GM21423 (cell line): ENCODE data around the gene ST3GAL6.
"Not testable (repeated sequence)": the region's sequence is repeated elsewhere in the genome, so short reads cannot be mapped to it uniquely, and the experiment has no call there.

Source experiments
- ATAC-seq: cut with Tn5 transposase; IDR thresholded peaks from one replicate; pipeline ENCODE4 v1.9.1; 2021; ENCODE audit warnings: mild to moderate bottlenecking, moderate library complexity; ENCODE audit not compliant: unreplicated experiment

The ST3GAL6 gene

GRCh38 chr3:98799479-98799878, 36.3 kb downstream of the ST3GAL6 start:
- no peak for ATAC-seq

DNA sequence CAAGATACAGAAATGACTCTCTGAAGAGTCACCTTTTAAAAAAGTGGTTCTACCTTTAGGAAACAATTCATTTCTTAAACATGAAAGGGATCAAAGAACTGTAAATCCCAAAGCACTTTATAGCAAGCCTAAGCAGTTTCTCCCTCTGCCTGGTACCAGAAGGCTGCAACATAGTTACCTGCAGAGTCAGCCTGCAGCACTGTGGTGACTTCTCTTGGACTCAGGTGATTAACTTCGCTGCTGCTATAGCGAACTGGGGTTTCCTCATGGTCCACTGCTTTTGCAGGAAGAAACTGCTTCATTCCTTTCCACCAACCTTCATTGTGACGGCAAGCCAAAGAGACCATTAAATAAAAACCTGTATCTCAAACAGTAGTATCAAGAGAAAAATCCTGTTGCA, 37.3 kb downstream of the ST3GAL6 start:
- ATAC-seq = no peak

DNA sequence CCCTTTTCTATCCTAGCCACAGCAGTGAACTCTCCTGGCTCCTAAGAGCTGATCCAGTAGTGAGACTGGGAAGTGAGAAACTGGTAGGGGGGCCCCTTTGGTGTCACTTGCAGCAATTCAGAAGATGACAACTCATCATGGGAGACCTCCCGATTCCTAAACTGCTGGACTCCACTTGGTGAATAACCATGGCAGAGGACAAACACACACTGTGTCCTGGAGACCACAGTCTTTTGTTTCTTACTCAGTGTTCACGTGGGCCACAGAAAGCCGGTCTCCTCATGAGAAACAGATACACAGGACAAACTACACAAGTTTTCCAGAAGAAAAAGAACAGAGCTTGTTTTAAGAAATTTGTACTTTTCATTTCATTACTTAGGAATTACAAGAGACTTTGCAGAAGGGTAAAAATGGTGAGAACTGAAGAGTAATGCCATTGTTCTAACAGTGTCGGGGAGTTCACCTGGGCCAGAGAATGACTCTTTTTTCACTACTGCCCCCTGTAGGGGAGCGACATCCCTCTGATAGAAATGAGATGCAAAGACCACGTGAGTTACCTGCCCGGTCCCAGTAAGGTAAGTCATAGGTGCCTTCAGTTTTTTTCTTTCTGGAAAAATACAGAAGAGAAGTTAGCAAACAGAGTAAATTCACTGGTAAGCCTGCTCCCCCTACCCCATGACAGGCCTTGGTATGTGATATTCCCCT, 38.1 kb downstream of the ST3GAL6 start:
- no peak for ATAC-seq

- ATAC-seq = no peak
Observed at GRCh38 chr3:98805571-98805970, 42.4 kb downstream of the ST3GAL6 start.

DNA sequence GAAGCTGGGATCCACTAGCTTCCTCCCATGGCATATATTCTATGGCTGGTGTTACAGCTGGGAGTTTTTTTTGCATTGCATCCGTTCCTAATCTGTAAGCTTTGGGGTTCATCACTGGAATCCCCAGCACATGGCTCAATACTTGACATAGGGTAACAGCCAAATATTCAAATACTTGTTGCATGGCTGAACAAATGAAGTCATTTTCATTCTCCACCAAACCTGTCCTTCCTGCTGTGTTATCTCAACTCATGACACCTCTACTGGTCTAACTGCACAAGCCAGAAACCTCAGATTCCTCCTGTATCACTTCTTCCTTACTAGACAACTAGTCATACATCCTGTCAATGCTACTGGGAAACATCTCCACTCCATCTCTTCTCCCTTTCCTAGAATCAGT, 43.4 kb downstream of the ST3GAL6 start:
- no peak for ATAC-seq

DNA sequence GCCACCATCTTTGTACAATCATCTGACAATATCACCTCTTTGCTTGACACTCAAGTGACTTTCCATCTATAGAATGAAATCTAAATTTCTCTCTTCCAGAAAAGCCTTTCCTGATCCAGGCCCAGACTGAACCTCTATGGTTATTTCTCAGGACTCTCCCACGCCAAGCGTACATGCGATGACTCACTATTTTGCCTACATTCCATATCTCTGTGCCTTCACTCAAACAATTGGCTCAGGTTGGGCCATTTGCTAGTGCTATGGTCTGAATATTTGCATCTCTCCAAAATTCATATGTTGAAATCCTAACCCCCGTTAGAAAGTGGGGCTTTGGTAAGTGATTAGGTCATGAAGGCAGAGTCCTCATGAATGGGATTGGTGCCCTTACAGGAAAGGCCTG, 43.9 kb downstream of the ST3GAL6 start:
- no peak for ATAC-seq

GRCh38 chr3:98807561-98807960, 44.4 kb downstream of the ST3GAL6 start:
- ATAC-seq = no peak

DNA sequence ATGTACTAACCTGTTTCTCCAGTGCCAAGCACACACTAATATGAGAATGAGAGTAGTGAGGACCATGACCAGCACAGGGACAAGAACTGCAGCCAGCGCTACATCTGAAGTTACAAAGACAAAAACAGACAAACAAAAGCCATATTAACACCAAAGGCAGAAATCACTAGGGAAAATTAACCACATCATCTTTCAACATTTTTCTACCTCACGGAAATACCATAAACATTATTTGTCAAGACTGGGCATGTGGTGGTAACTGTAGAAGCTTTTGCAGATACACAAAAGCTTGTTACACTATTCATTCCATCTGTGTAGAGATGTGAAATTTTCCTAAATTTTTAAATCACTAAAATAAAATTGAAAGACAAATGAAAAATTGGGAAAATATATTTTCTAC, 44.9 kb downstream of the ST3GAL6 start:
- ATAC-seq = no peak

DNA sequence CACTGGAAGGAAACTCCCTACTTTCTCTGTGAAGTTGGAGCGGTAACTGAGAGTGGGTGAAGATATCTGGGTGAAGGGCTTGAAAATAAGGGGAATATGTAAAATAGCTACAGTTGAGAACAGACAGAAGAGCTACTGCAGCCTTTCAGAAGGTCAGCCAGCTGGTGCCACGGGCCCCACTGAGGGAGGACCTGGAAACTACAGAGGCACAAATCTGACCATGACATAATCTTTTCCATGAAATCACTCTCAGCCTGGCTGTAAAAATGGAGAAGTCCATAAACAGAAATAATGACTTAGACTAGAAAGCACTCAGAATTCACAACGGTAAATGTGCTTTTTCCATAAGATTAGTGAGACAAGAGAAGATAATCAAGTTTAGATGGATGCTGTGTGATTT, 46.4 kb downstream of the ST3GAL6 start:
- no peak for ATAC-seq

GRCh38 chr3:98811048-98811447, 47.9 kb downstream of the ST3GAL6 start:
- no peak for ATAC-seq

DNA sequence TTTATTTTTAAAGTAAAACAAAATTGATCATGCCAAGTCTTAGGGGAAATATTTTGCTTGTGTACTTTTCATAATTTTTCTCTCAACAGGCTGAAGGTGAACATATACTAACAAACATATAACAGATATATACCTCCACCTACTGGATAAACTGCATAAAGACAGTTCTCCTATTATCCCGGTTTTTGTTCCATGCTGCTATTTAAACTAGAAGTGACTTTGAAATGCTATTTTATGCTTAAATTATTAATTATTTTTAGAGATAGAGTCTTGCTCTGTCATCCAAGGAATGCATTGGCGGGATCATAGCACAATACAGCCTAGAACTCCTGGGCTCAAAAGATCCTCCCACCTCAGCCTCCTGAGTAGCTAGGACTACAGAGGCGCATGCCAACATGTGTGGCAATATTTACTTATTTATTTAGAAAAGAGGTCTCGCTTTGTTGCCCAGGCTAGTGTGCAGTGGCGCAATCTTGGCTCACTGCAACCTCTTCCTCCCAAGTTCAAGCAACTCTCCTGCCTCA, 49.8 kb downstream of the ST3GAL6 start:
- peak; percentile 54 for ATAC-seq

DNA sequence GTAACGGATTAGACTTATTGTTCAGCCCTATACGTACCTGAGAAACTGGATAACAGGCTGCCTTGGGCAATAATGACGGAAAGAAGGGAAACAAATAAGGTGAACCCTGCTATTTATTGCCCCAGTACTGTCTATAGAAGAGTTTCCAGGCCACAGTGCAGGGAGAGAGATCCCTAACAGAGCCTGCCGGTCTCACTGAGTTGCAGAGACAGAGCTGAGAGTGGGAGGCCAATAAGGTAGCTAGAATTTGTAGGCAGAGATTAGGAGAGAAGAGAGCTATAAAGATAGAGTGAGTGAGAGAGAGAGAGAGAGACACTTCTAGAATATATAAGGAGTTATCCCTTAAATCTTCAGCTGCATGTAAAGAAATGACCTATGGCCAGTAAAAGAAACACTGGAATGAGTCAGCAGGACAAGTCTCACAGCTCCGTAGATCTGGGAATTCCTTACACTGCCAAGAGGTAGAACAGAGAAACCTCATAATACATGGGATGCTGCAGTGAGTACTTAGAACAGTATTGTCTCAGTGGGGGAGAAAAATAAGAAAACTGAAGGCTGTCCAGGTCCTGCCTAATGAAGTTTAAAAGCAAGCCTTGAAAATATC, 51.8 kb downstream of the ST3GAL6 start:
- no peak for ATAC-seq

GRCh38 chr3:98817547-98818041, 54.5 kb downstream of the ST3GAL6 start:
- ATAC-seq = peak; percentile 75

DNA sequence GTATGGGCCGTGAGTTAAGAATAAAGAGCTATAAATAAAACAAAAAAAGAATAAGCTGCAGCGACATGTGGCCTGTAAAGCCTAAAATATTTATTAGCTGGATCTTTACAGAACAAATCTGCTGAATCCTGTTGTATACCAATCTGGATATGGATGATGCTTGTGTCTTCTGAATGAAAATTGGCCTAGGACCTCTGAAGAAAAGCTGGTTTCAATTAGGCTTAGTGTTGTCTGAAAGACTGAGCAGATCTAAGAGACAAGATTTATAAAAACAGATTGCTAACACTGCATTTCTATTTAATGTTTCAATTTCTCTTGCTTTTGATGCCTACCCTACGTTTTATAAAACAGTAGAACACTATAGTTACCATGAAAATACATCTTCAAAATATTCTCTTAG, 57.9 kb downstream of the ST3GAL6 start:
- ATAC-seq = no peak

GRCh38 chr3:98823791-98824190, 60.7 kb downstream of the ST3GAL6 start:
- ATAC-seq = no peak

DNA sequence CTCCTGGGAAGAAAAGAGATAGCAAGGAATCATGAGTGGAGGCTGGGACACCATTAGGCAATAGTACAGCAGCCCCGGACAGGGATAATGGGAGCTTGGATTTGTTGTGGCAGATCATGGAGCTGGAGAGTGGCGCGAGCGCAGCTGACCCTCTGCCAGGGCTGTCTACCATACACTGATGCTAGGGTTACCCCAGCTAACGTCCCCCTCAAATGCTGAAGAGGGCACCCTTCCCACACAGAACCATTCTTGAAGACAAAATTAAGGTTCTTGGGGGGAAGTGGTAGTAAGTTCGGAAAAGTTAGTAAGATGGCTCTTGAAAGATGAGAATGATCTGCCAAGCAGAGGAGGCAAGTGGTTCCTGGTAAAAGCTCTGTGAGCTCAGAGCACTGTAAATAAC, 61.1 kb downstream of the ST3GAL6 start:
- no peak for ATAC-seq

- no peak for ATAC-seq
Observed at GRCh38 chr3:98826126-98826525, 63.0 kb downstream of the ST3GAL6 start.

DNA sequence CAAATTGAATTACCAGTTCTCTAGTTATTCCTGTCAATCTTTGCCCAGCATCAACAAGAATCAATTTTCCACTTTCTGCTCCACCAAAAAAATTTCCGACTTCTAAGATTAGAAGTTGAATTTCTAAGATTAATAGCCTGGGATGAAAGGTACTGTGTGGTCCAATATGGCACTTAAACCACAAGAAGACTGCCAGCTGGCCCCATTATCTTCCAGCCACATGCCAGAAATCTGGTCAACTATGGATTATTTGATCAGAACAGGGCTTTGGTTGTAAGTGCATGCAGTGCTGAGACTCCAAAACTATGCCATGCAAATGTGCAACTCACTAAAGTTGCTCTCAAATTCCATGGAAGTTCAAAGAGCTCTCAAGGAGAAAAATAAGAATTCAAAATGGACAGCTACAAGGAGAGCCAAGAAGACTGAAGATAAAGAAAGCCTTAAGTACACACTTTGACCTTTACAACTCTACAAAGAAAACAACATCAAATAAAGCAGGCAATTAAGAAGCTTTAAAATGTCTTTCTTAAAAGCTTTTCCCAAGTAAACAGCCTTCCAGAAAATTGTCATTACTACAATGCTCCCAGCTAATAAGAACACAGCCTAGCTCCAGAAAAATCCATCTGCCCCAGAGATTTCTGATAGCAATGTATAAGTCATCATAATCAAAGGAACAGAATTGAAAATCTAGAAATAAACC, 64.2 kb downstream of the ST3GAL6 start:
- ATAC-seq = no peak

DNA sequence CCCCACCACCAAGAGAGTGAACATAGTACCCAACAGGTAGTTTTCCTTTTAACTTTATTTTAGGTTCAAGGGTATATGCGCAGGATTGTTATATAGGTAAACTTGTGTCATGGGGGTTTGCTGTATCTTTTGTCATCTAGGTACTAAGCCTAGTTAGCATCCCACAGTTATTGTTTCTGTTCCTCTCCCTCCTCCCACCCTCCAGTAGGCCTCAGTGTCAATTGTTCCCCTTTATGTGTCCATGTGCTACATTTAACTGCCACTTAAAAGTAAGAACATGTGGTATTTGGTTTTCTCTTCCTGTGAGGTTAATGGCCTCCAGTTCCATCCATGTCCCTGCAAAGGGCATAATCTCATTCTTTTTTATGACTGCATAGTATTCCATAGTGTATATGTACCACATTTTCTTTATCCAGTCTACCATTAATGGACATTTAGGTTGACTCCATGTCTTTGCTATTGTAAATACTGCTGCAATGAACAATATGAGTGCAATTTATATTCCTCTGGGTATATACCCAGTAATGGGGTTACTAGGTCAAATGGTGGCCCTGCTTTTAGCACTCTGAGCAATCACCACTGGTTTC, 66.2 kb downstream of the ST3GAL6 start:
- no peak for ATAC-seq

- ATAC-seq = not testable (repeated sequence)
Observed at GRCh38 chr3:98831060-98831459, 67.9 kb downstream of the ST3GAL6 start.

DNA sequence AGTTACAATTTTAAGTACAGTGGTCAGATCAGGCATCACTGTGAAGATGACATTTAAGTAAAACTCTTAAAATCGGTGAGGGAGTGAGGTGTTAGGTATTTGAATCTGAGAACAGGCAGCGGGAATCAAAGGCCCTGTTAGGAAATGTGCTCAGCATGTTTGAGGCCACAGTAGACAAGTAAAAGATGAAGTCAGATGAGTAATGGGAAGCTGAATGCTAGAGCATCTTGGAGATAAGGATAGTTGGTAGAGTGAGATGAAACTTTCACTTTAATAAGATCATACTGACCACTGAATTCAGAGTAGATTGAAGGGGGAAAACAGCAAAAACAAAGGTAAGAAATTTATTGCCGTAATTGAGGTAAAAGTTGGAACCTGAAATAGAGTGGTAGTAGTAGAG, 76.7 kb downstream of the ST3GAL6 start:
- no peak for ATAC-seq
